HEK293T (cell line): Measurements from ENCODE around the gene UBE2E3.

ENCODE experiments used
- BHLHE40 ChIP-seq: fragments of 450-650 bp; IDR thresholded peaks from 2 replicates; pipeline ENCODE4 v1.6.1; 2016; ENCODE audit warnings: mild to moderate bottlenecking, moderate library complexity, borderline replicate concordance
- CTBP1 ChIP-seq: fragments of 450-650 bp; IDR thresholded peaks from 2 replicates; pipeline ENCODE4 v1.6.1; 2016; ENCODE audit warnings: borderline replicate concordance
- ELF4 ChIP-seq: fragments of 450-650 bp; IDR thresholded peaks from 2 replicates; pipeline ENCODE4 v1.6.1; 2017; ENCODE audit warnings: antibody characterized with exemption
- FOXA1 ChIP-seq: fragments of 450-650 bp; IDR thresholded peaks from 2 replicates; pipeline ENCODE4 v1.6.1; 2016; ENCODE audit warnings: mild to moderate bottlenecking
- FOXK2 ChIP-seq: fragments of 450-650 bp; IDR thresholded peaks from 2 replicates; pipeline ENCODE4 v1.6.1; 2016; ENCODE audit warnings: mild to moderate bottlenecking
- FOXM1 ChIP-seq: fragments of 450-650 bp; IDR thresholded peaks from 2 replicates; pipeline ENCODE4 v1.6.1; 2017; ENCODE audit warnings: mild to moderate bottlenecking, borderline replicate concordance
- HDGF ChIP-seq: fragments of 450-650 bp; IDR thresholded peaks from 2 replicates; pipeline ENCODE4 v1.6.1; 2017; ENCODE audit warnings: antibody characterized with exemption, borderline replicate concordance
- NFRKB ChIP-seq: fragments of 450-650 bp; IDR thresholded peaks from 2 replicates; pipeline ENCODE4 v1.6.1; 2016; ENCODE audit warnings: mild to moderate bottlenecking, moderate library complexity
- SP1 ChIP-seq: fragments of 450-650 bp; IDR thresholded peaks from 2 replicates; pipeline ENCODE4 v1.6.1; 2017
- SUZ12 ChIP-seq: fragments of 450-650 bp; IDR thresholded peaks from 2 replicates; pipeline ENCODE4 v1.6.1; 2016; ENCODE audit warnings: mild to moderate bottlenecking
- TARDBP ChIP-seq: fragments of 450-650 bp; IDR thresholded peaks from 2 replicates; pipeline ENCODE4 v1.6.1; 2016
- ZNF384 ChIP-seq: fragments of 450-650 bp; IDR thresholded peaks from 2 replicates; pipeline ENCODE4 v1.6.1; 2016

DNA sequence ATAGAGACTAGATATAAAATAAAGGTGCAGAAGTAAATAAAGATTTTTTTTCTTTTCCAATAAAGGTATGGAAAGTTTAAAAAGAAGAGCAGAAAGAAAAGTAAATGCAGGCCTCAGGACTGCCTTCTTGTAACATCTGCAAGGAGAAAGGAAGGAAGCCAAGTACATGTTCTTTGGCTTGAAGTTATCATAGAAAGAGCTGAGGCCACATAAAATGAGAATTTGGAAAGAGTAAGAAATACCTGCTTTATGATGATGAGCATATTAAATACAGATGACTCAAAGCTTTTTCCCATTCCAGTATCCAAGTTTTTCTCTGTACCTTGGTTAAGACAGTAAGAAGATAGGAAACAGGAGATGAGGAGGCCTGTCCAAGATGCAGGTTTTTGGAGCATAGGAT, 25.3 kb upstream of the UBE2E3 start:
- TF ChIP-seq SUZ12 (no peak), HDGF (no peak), FOXM1 (no peak), SP1 (no peak), FOXK2 (no peak), ELF4 (no peak), CTBP1 (no peak), ZNF384 (no peak), TARDBP (no peak), NFRKB (no peak), FOXA1 (no peak), BHLHE40 (no peak)
